H1 (cell line): ENCODE measurements around the gene COG4. TPM values are rescaled to one million over a fixed set of nuclear protein-coding genes. Genes with fewer than 3 reads are reported as not detected.

ENCODE experiments used
- CTCF ChIA-PET: fragments of 300-600 bp; sonication (Branson Sonifier 250); formaldehyde crosslinking; loops from one replicate; lab custom pipeline; 2021; ENCODE audit not compliant: partially characterized antibody; lab: Charles Lee
- POLR2A ChIA-PET: fragments of 300-600 bp; sonication (Branson Sonifier 250); formaldehyde crosslinking; loops from one replicate; lab custom pipeline; 2021; ENCODE audit warnings: inconsistent platforms; ENCODE audit not compliant: partially characterized antibody; lab: Charles Lee
- DNase-seq, 2 experiments: peaks; one replicate each; pipeline versions ENCODE4 v3.0.0 to v3.0.0-alpha.2; 2010 to 2022; ENCODE audit warnings: low spot score in 2 of 2, low read depth in 1 of 2, mixed read lengths in 1 of 2
- FAIRE-seq: peaks from 2 replicates; lab custom pipeline; 2011; peaks lifted over from hg19 to GRCh38; lab: Jason Lieb, UNC
- H2AFZ ChIP-seq: 2 replicates; pipeline ENCODE4 v1.8.1; 2012; ENCODE audit warnings: low read length, inconsistent platforms
- H2AK5ac ChIP-seq: 2 replicates; pipeline ENCODE4 v1.6.1; 2013; ENCODE audit warnings: low read depth, low read length
- H2BK120ac ChIP-seq: replicated peaks from 2 replicates; pipeline ENCODE3; 2013; ENCODE audit warnings: low read depth, low read length, inconsistent platforms
- H2BK12ac ChIP-seq: 2 replicates; pipeline ENCODE4 v1.6.1; 2013; ENCODE audit warnings: low read depth, low read length
- H2BK15ac ChIP-seq: 2 replicates; pipeline ENCODE4 v1.6.1; 2013; ENCODE audit warnings: low read length
- H2BK20ac ChIP-seq: 2 replicates; pipeline ENCODE4 v1.6.1; 2013; ENCODE audit warnings: low read length
- H2BK5ac ChIP-seq: 2 replicates; pipeline ENCODE4 v1.6.1; 2013; ENCODE audit warnings: low read depth, low read length
- H3K14ac ChIP-seq: 2 replicates; pipeline ENCODE4 v1.6.1; 2013; ENCODE audit warnings: inconsistent platforms; ENCODE audit not compliant: insufficient read length
- H3K18ac ChIP-seq: 2 replicates; pipeline ENCODE4 v1.6.1; 2013; ENCODE audit warnings: low read length; ENCODE audit errors: extremely low read depth
- H3K23ac ChIP-seq: 2 replicates; pipeline ENCODE4 v1.6.1; 2013; ENCODE audit warnings: inconsistent platforms; ENCODE audit not compliant: insufficient read length
- H3K23me2 ChIP-seq: 2 replicates; pipeline ENCODE4 v1.6.1; 2013; ENCODE audit warnings: low read depth, low read length
- H3K27ac ChIP-seq: 2 replicates; pipeline ENCODE4 v1.6.1; 2011; ENCODE audit warnings: low read depth, low read length, inconsistent platforms
- H3K27me3 ChIP-seq, 4 experiments: replicated peaks in 1 of 4; 1 replicate in 1 of 4; 2 replicates in 3 of 4; pipeline versions ENCODE4 v1.6.1 to v1.8.1; 2011 to 2013; ENCODE audit warnings: low read length in 3 of 4, mild to moderate bottlenecking in 3 of 4, inconsistent platforms in 2 of 4, mixed read lengths in 2 of 4, moderate library complexity in 1 of 4; ENCODE audit not compliant: control insufficient read depth in 3 of 4, insufficient read depth in 3 of 4; ENCODE audit errors: extremely low read depth in 1 of 4
- H3K36me3 ChIP-seq, 4 experiments: 2 replicates each; pipeline versions ENCODE4 v1.6.1 to v1.8.1; 2011 to 2013; ENCODE audit warnings: mild to moderate bottlenecking in 4 of 4, low read length in 3 of 4, moderate library complexity in 2 of 4, control low read depth in 1 of 4, inconsistent platforms in 1 of 4; ENCODE audit not compliant: insufficient read depth in 4 of 4, control insufficient read depth in 2 of 4
- H3K4ac ChIP-seq: replicated peaks from 2 replicates; pipeline ENCODE3; 2013; ENCODE audit warnings: low read length, low read depth, mixed read lengths, inconsistent platforms; ENCODE audit not compliant: insufficient read length
- H3K4me1 ChIP-seq, 4 experiments: replicated peaks in 1 of 4; 1 replicate in 1 of 4; 2 replicates in 3 of 4; pipeline versions ENCODE4 v1.6.1 to v1.8.1; 2011 to 2013; ENCODE audit warnings: low read length in 3 of 4, inconsistent platforms in 2 of 4, mixed read lengths in 1 of 4; ENCODE audit not compliant: insufficient read depth in 4 of 4, control insufficient read depth in 3 of 4
- H3K4me2 ChIP-seq, 2 experiments: 2 replicates each; pipeline versions ENCODE4 v1.6.1 to v1.8.1; 2011 to 2013; ENCODE audit warnings: low read depth in 2 of 2, low read length in 2 of 2, control low read depth in 1 of 2, inconsistent platforms in 1 of 2, mild to moderate bottlenecking in 1 of 2; ENCODE audit not compliant: insufficient read depth in 1 of 2
- H3K4me3 ChIP-seq, 4 experiments: fragments of 200-600, 300-600 bp in 1 of 4; sonication (generic), shearing (Covaris generic), sonication (Bioruptor Twin) in 1 of 4; 2 replicates each; pipeline versions ENCODE4 v1.5.1 to v1.8.1; 2011 to 2016; ENCODE audit warnings: low read length in 4 of 4, low read depth in 3 of 4, control low read depth in 2 of 4, inconsistent platforms in 2 of 4, mild to moderate bottlenecking in 2 of 4, mixed read lengths in 1 of 4, moderate library complexity in 1 of 4; ENCODE audit not compliant: insufficient read depth in 2 of 4; ENCODE audit errors: extremely low read depth in 1 of 4
- H3K56ac ChIP-seq: replicated peaks from 2 replicates; pipeline ENCODE3; 2013; ENCODE audit warnings: low read depth, mild to moderate bottlenecking, mixed read lengths, low read length, inconsistent platforms; ENCODE audit not compliant: insufficient read length
- H3K79me1 ChIP-seq: 2 replicates; pipeline ENCODE4 v1.6.1; 2013; ENCODE audit warnings: low read depth, low read length, control low read depth
- H3K79me2 ChIP-seq, 2 experiments: 2 replicates each; pipeline versions ENCODE4 v1.6.1 to v1.8.1; 2012 to 2013; ENCODE audit warnings: low read length in 2 of 2, mild to moderate bottlenecking in 2 of 2, inconsistent platforms in 1 of 2; ENCODE audit not compliant: insufficient read depth in 2 of 2, control insufficient read depth in 1 of 2
- H3K9ac ChIP-seq, 4 experiments: replicated peaks in 1 of 4; 1 replicate in 1 of 4; 2 replicates in 3 of 4; pipeline versions ENCODE4 v1.6.1 to v1.8.1; 2011 to 2013; ENCODE audit warnings: low read depth in 3 of 4, low read length in 3 of 4, control low read depth in 2 of 4, mild to moderate bottlenecking in 2 of 4, moderate library complexity in 2 of 4, inconsistent platforms in 1 of 4; ENCODE audit errors: extremely low read depth in 1 of 4
- H3K9me3 ChIP-seq, 2 experiments: 2 replicates each; pipeline versions ENCODE4 v1.6.1 to v1.8.1; 2012 to 2013; ENCODE audit warnings: mild to moderate bottlenecking in 2 of 2, moderate library complexity in 2 of 2, control low read depth in 1 of 2, inconsistent platforms in 1 of 2, low read depth in 1 of 2, low read length in 1 of 2, mixed read lengths in 1 of 2; ENCODE audit not compliant: insufficient read depth in 2 of 2
- H4K20me1 ChIP-seq, 2 experiments: replicated peaks in 1 of 2; 2 replicates each; pipeline versions ENCODE3 to v1.8.1; 2011 to 2013; ENCODE audit warnings: inconsistent platforms in 2 of 2, low read length in 2 of 2, mild to moderate bottlenecking in 1 of 2; ENCODE audit not compliant: insufficient read depth in 2 of 2, control insufficient read depth in 1 of 2
- H4K5ac ChIP-seq: 2 replicates; pipeline ENCODE4 v1.6.1; 2013; ENCODE audit warnings: low read length, low read depth, mixed read lengths, inconsistent platforms; ENCODE audit not compliant: insufficient read length
- H4K8ac ChIP-seq: 2 replicates; pipeline ENCODE4 v1.8.0; 2013; ENCODE audit warnings: mild to moderate bottlenecking, moderate library complexity, low read length, inconsistent platforms; ENCODE audit not compliant: insufficient read depth; ENCODE audit errors: extremely low read depth
- H4K91ac ChIP-seq: replicated peaks from 2 replicates; pipeline ENCODE3; 2013; ENCODE audit warnings: low read length, mixed read lengths, inconsistent platforms; ENCODE audit not compliant: insufficient read length
- BACH1 ChIP-seq: IDR thresholded peaks from 2 replicates; pipeline ENCODE4 v1.6.1; 2012; ENCODE audit warnings: low read length, improper control_type of control experiment
- HDAC6 ChIP-seq: IDR thresholded peaks from one replicate; pipeline ENCODE4 v1.7.1; 2012; ENCODE audit warnings: low read depth, mild to moderate bottlenecking, inconsistent platforms, low read length, moderate library complexity
- PHF8 ChIP-seq: fragments of 200-600 bp; sonication (generic); conservative IDR thresholded peaks from 2 replicates; pipeline ENCODE4 v1.7.1; 2012; ENCODE audit warnings: low read depth, mild to moderate bottlenecking, inconsistent platforms, low read length, moderate library complexity
- POLR2A ChIP-seq, 2 experiments: IDR thresholded peaks; 1 replicate in 1 of 2; 2 replicates in 1 of 2; pipeline ENCODE4 v1.6.1; 2011; ENCODE audit warnings: low read depth in 2 of 2, low read length in 2 of 2, mild to moderate bottlenecking in 2 of 2; ENCODE audit errors: control extremely low read depth in 1 of 2
- POLR2AphosphoS5 ChIP-seq: IDR thresholded peaks from 2 replicates; pipeline ENCODE4 v1.6.1; 2011; ENCODE audit warnings: low read depth, low read length
- RBBP5 ChIP-seq: IDR thresholded peaks from 2 replicates; pipeline ENCODE4 v1.7.1; 2012; ENCODE audit warnings: low read depth, mild to moderate bottlenecking, inconsistent platforms, low read length, moderate library complexity, borderline replicate concordance
- SIN3A ChIP-seq, 2 experiments: IDR thresholded peaks in 1 of 2; conservative IDR thresholded peaks in 1 of 2; 2 replicates each; pipeline ENCODE4 v1.6.1; 2011 to 2012; ENCODE audit warnings: low read length in 2 of 2, improper control_type of control experiment in 1 of 2, low read depth in 1 of 2, mild to moderate bottlenecking in 1 of 2
- SRF ChIP-seq: IDR thresholded peaks from 2 replicates; pipeline ENCODE4 v1.6.1; 2011; ENCODE audit warnings: mild to moderate bottlenecking, low read depth, low read length, moderate library complexity
- TAF7 ChIP-seq: optimal IDR thresholded peaks from 2 replicates; pipeline ENCODE3; 2011; ENCODE audit warnings: low read depth, mild to moderate bottlenecking, inconsistent platforms, low read length, moderate library complexity, borderline replicate concordance
- YY1 ChIP-seq: IDR thresholded peaks from 2 replicates; pipeline ENCODE4 v1.6.1; 2011; ENCODE audit warnings: low read depth, mild to moderate bottlenecking, low read length
- WGBS, 2 experiments: shearing (Covaris generic) in 1 of 2; methylation state at CpG; one replicate each; pipeline versions ENCODE4 v1.1.6 to v1.1.7; 2013 to 2015; ENCODE audit warnings: low lambda C conversion rate in 2 of 2, mixed read lengths in 2 of 2, inconsistent platforms in 1 of 2, low coverage in 1 of 2, missing lambda C conversion rate in 1 of 2; ENCODE audit not compliant: insufficient replicate concordance in 2 of 2, insufficient coverage in 1 of 2, insufficient read length in 1 of 2; ENCODE audit errors: extremely low coverage in 1 of 2, missing lambda C conversion rate in 1 of 2; 5-methylcytosine and 5-hydroxymethylcytosine counted together
- polyA plus RNA-seq, 7 experiments: library from polyadenylated mRNA; depleted of rRNA in 3 of 7; stranded (reverse) in 5 of 7; unstranded in 2 of 7; fragments of >200 nt in 5 of 7; fragments of 200-250 nt in 2 of 7; gene quantifications; 1 replicate in 5 of 7; 2 replicates in 1 of 7; 4 replicates in 1 of 7; pipeline versions ENCODE4 v1.2.1 to v1.2.3, GENCODE V29; 2011 to 2013; ENCODE audit warnings: missing spikeins in 2 of 7, mixed read lengths in 2 of 7
- total RNA-seq: library from RNA; stranded (reverse); fragmentation: NEBNext Ultra II Directional; extraction: Animal tissue kit (Norgen Biotek cat#: 25700); gene quantifications from 2 replicates; pipeline ENCODE4 v1.2.1, GENCODE V29; 2021

COG4 gene
- total and polyA plus RNA-seq, 2 of the 8 experiments (the other 6 are each of a cell fraction or from before 2014, with no cell fraction given), result 46.1 to 50.2 TPM

- H3K79me1 ChIP-seq, result 0 out of 2 replicates have a peak, but pooled peaks cover 7% of the 10 kb centered on the region
- H3K4me3 ChIP-seq, result peak within 1 kb of the TSS; percentile 76 to 92 (median 80)
- no peak for FAIRE-seq
- DNase-seq, result peak; percentile 87 to 95
- H4K5ac ChIP-seq, result peak within 1 kb of the TSS; percentile 73
- 2% methylated on average over 29 of the region's 86 CpGs; no CpG with 5 or more reads in 1 of the 2 experiments for WGBS, 2 experiments
- peak within 1 kb of the TSS; percentile 94 to 98 for H3K4me2 ChIP-seq
- H3K9ac ChIP-seq, result peak within 1 kb of the TSS; percentile 69 to 86 (median 72)
- H3K27me3 ChIP-seq, result no peaks in the 10 kb centered on the region
- peak within 1 kb of the TSS; percentile 84; the same call in 1 of the 2 replicates for H2BK12ac ChIP-seq
- H4K8ac ChIP-seq, result peak within 1 kb of the TSS; percentile 85
- H2BK20ac ChIP-seq, result peak within 1 kb of the TSS; percentile 61; the same call in 1 of the 2 replicates
- H4K91ac ChIP-seq, result peak within 1 kb of the TSS; percentile 88
- peak within 1 kb of the TSS; percentile 2 for H3K56ac ChIP-seq
- ChIA-PET POLR2A (interaction anchor here (0.7 to 3.6 kb wide), 14 partner anchors 11 to 187 kb away, joined by 3 to 22 read pairs (median 4); partner anchors contain the start of genes COG4, DDX19A, EXOSC6 and FCSK), CTCF (interaction anchor here (0.5 to 4.2 kb wide), 8 partner anchors 10 to 99 kb away, joined by 3 to 37 read pairs (median 5); partner anchors contain the start of gene FCSK)
- no peaks in the 10 kb centered on the region for H4K20me1 ChIP-seq
- H3K9me3 ChIP-seq, result no peaks in the 10 kb centered on the region
- peak within 1 kb of the TSS; percentile 98 for H2BK5ac ChIP-seq
- H3K18ac ChIP-seq, result peak within 1 kb of the TSS; percentile 99
- H3K23ac ChIP-seq, result no peak within 1 kb of the TSS
- peak within 1 kb of the TSS; percentile 56; the same call in 1 of the 2 replicates for H3K27ac ChIP-seq
- H3K14ac ChIP-seq, result no peak within 1 kb of the TSS
- peak within 1 kb of the TSS; percentile 95 for H2AFZ ChIP-seq
- no peak within 1 kb of the TSS for H2BK120ac ChIP-seq
- H3K36me3 ChIP-seq, result peaks cover 0 to 5% (median 0%) of the 10 kb centered on the region in 4 experiments; a peak in 3 of 8 replicates
- H2BK15ac ChIP-seq, result peak within 1 kb of the TSS; percentile 97; the same call in 1 of the 2 replicates
- H3K4ac ChIP-seq, result peak within 1 kb of the TSS; percentile 88
- H2AK5ac ChIP-seq, result peak within 1 kb of the TSS; percentile 2; the same call in 1 of the 2 replicates
- H3K23me2 ChIP-seq, result peaks cover 11% of the 10 kb centered on the region
- peaks cover 5 to 23% (median 15%) of the 10 kb centered on the region in 4 experiments for H3K4me1 ChIP-seq
- peaks cover 0 to 33% of the 10 kb centered on the region in 2 experiments; a peak in 2 of 4 replicates for H3K79me2 ChIP-seq
- TF ChIP-seq TAF7 (peak; percentile 67), SRF (no peak), SIN3A (conservative IDR thresholded peaks at IDR 0.05 in 1 of 2, IDR thresholded peaks at IDR 0.05 in 1 of 2; ENCODE audit: low read depth in 1 of 2, low read length in 2 of 2) (peak in 1 of 2 experiments; percentile 87; a peak in 2 of 4 replicates), BACH1 (no peak), YY1 (0 out of 2 replicates have a peak, but pooled peaks have one; percentile 18), RBBP5 (peak; percentile 85), HDAC6 (no peak), POLR2A (IDR thresholded peaks at IDR 0.05; ENCODE audit: control extremely low read depth in 1 of 2, low read depth in 2 of 2, low read length in 2 of 2) (peak; percentile 60 to 87), POLR2AphosphoS5 (peak; percentile 62), PHF8 (peak; percentile 80; the same call in 1 of the 2 replicates)
Measured at GRCh38 chr16:70438969-70439862, 84.1 kb downstream of the COG4 start, which contains the start of gene ST3GAL2. TSS of gene ST3GAL2 (minus strand) at chr16:70439100. CDS start at chr16:70398530, 40,570 bp downstream.
